BE2C (cell line): ENCODE results near the gene PPP1R12C.

Experiments
- DNase-seq: peaks from one replicate; pipeline ENCODE4 v3.0.0-alpha.2; 2020
- H3K27me3 ChIP-seq: fragments of 250-450 bp; sonication (Bioruptor Pico); 2 replicates; pipeline ENCODE4 v1.5.1; 2020; ENCODE audit warnings: mild to moderate bottlenecking
- H3K36me3 ChIP-seq: fragments of 250-450 bp; sonication (Bioruptor Pico); 2 replicates; pipeline ENCODE4 v1.5.1; 2020; ENCODE audit warnings: mild to moderate bottlenecking
- H3K4me1 ChIP-seq: fragments of 250-450 bp; sonication (Bioruptor Pico); 2 replicates; pipeline ENCODE4 v1.5.1; 2020
- H3K4me3 ChIP-seq: 2 replicates; pipeline ENCODE4 v1.5.1; 2011; ENCODE audit warnings: low read depth, low read length
- H3K9me3 ChIP-seq: fragments of 250-450 bp; sonication (Bioruptor Pico); 2 replicates; pipeline ENCODE4 v1.5.1; 2020
- CTCF ChIP-seq: IDR thresholded peaks from 2 replicates; pipeline ENCODE4 v1.5.1; 2012; ENCODE audit warnings: mild to moderate bottlenecking, low read depth, low read length

Gene PPP1R12C

GRCh38 chr19:55046975-55047622, 70.3 kb downstream of the PPP1R12C start:
- no peaks in the 10 kb centered on the region for H3K27me3 ChIP-seq
- TF ChIP-seq CTCF: no peak
- DNase-seq: no peak
- no peaks in the 10 kb centered on the region for H3K9me3 ChIP-seq
- peaks cover 39% of the 10 kb centered on the region for H3K36me3 ChIP-seq
- H3K4me3 ChIP-seq: no peak overlapping the region
- H3K4me1 ChIP-seq: no peaks in the 10 kb centered on the region

GRCh38 chr19:55044771-55045716, 72.4 kb downstream of the PPP1R12C start:
- DNase-seq: no peak
- Histone ChIP-seq H3K4me1 (no peaks in the 10 kb centered on the region), H3K4me3 (no peak overlapping the region), H3K9me3 (no peaks in the 10 kb centered on the region), H3K27me3 (no peaks in the 10 kb centered on the region), H3K36me3 (peaks cover 39% of the 10 kb centered on the region)
- TF ChIP-seq CTCF: no peak

GRCh38 chr19:55044286-55044685, 73.2 kb downstream of the PPP1R12C start:
- Histone ChIP-seq H3K4me3 (no peak overlapping the region), H3K9me3 (no peaks in the 10 kb centered on the region), H3K27me3 (no peaks in the 10 kb centered on the region), H3K4me1 (no peaks in the 10 kb centered on the region), H3K36me3 (peaks cover 39% of the 10 kb centered on the region)
- no peak for TF ChIP-seq CTCF
- no peak for DNase-seq

GRCh38 chr19:55042688-55043087, 74.7 kb downstream of the PPP1R12C start:
- Histone ChIP-seq H3K27me3 (no peaks in the 10 kb centered on the region), H3K9me3 (no peaks in the 10 kb centered on the region), H3K4me3 (no peak overlapping the region), H3K4me1 (no peaks in the 10 kb centered on the region), H3K36me3 (peaks cover 28% of the 10 kb centered on the region)
- no peak for DNase-seq
- no peak for TF ChIP-seq CTCF

GRCh38 chr19:55042344-55042678, 75.1 kb downstream of the PPP1R12C start:
- no peaks in the 10 kb centered on the region for H3K27me3 ChIP-seq
- H3K4me3 ChIP-seq: no peak overlapping the region
- no peak for TF ChIP-seq CTCF
- H3K4me1 ChIP-seq: no peaks in the 10 kb centered on the region
- H3K9me3 ChIP-seq: no peaks in the 10 kb centered on the region
- DNase-seq: no peak
- H3K36me3 ChIP-seq: peaks cover 24% of the 10 kb centered on the region

- no peaks in the 10 kb centered on the region for H3K4me1 ChIP-seq
- H3K36me3 ChIP-seq: peaks cover 19% of the 10 kb centered on the region
- H3K27me3 ChIP-seq: no peaks in the 10 kb centered on the region
- DNase-seq: no peak
- TF ChIP-seq CTCF: no peak
- no peak overlapping the region for H3K4me3 ChIP-seq
- H3K9me3 ChIP-seq: no peaks in the 10 kb centered on the region
Measured at GRCh38 chr19:55041627-55042343, 75.7 kb downstream of the PPP1R12C start.
